ENCODE results near the gene LRRC9. TPM values are rescaled to one million over a fixed set of nuclear protein-coding genes. Genes with fewer than 3 reads are reported as not detected.
"Not testable (repeated sequence)": the region's sequence is repeated elsewhere in the genome, so short reads cannot be mapped to it uniquely, and the experiment has no call there.

LRRC9 gene
- total and polyA plus RNA-seq, 2 donors (not counting 3 experiments of a cell fraction or from before 2014, with no cell fraction given) = not detected

- no peaks in the 10 kb centered on the region for H3K36me3 ChIP-seq (ENCODE audit: control insufficient read depth in 2 of 2, extremely low read depth in 1 of 2, insufficient read depth in 2 of 2, low read length in 2 of 2)
- CTCF ChIA-PET = no interaction called here
Observed at GRCh38 chr14:59939828-59940227, 19.9 kb downstream of the LRRC9 start.

GRCh38 chr14:59942296-59942862 is 22.4 kb downstream of the LRRC9 start:
- FAIRE-seq; dilution Hi-C loops (cut with MboI; ENCODE audit: extremely low pct_ligation_motif_present, low sequenced_read_pairs); intact Hi-C loops (cut with micrococcal nuclease); POLR2A ChIA-PET; H3K27me3 ChIP-seq (ENCODE audit: control insufficient read depth in 2 of 2, insufficient read depth in 2 of 2, low read length in 2 of 2); H3K4me2 ChIP-seq (ENCODE audit: insufficient read depth, low read length); H3K4me1 ChIP-seq (ENCODE audit: control insufficient read depth, extremely low read depth, insufficient read depth, low read length); BruUV-seq (replicated peaks); H3K9me1 ChIP-seq (replicated peaks; ENCODE audit: control insufficient read depth, extremely low read depth, insufficient read depth, low read length); H3K27ac ChIP-seq (ENCODE audit: insufficient read depth, low read depth, low read length); H2AFZ ChIP-seq (ENCODE audit: low read depth, low read length); DNase-seq (ENCODE audit: low read depth, low spot score); CTCF ChIA-PET; H3K36me3 ChIP-seq (ENCODE audit: control insufficient read depth in 2 of 2, extremely low read depth in 1 of 2, insufficient read depth in 2 of 2, low read length in 2 of 2); H3K4me3 ChIP-seq (replicated peaks in 1 of 3; ENCODE audit: insufficient read depth in 1 of 3, low read depth in 1 of 3, low read length in 3 of 3); H3K9ac ChIP-seq (replicated peaks; ENCODE audit: extremely low read depth, insufficient read depth, low read length); H3K9me3 ChIP-seq (replicated peaks; ENCODE audit: control insufficient read depth, insufficient read depth, low read length); H3K79me2 ChIP-seq (ENCODE audit: control insufficient read depth, insufficient read depth, low read length); H4K20me1 ChIP-seq (replicated peaks; ENCODE audit: control insufficient read depth, extremely low read depth, insufficient read depth, low read length): not testable (repeated sequence)

More at GRCh38 chr14:59939828-59940227, 19.9 kb downstream of the LRRC9 start:
- DNase-seq (ENCODE audit: low read depth, low spot score) = no peak
- no peak for TF ChIP-seq POLR2A (IDR thresholded peaks at IDR 0.05; ENCODE audit: low read depth, low read length)
- TF ChIP-seq POLR2AphosphoS5 (IDR thresholded peaks at IDR 0.05; ENCODE audit: insufficient read depth, low read depth, low read length) = no peak
- no peak for TF ChIP-seq EZH2 (IDR thresholded peaks at IDR 0.05; ENCODE audit: borderline replicate concordance, low read depth, low read length, severe bottlenecking)
- TF ChIP-seq JUN (IDR thresholded peaks at IDR 0.05; ENCODE audit: borderline replicate concordance, insufficient read depth, insufficient read length, low read depth) = no peak
- no peak for TF ChIP-seq FOS (IDR thresholded peaks at IDR 0.05; ENCODE audit: borderline replicate concordance, insufficient read depth, low read length)
- TF ChIP-seq GATA2 (IDR thresholded peaks at IDR 0.05; ENCODE audit: insufficient read depth, insufficient read length, low read depth, low read length) = no peak
- H2AFZ ChIP-seq (ENCODE audit: low read depth, low read length) = no peak overlapping the region
- POLR2A ChIA-PET = no interaction called here
- no peak overlapping the region for H3K4me3 ChIP-seq (replicated peaks in 1 of 3; ENCODE audit: insufficient read depth in 1 of 3, low read depth in 1 of 3, low read length in 3 of 3)
- no peaks in the 10 kb centered on the region for H3K4me1 ChIP-seq (ENCODE audit: control insufficient read depth, extremely low read depth, insufficient read depth, low read length)
- H3K9me3 ChIP-seq (replicated peaks; ENCODE audit: control insufficient read depth, insufficient read depth, low read length) = no peaks in the 10 kb centered on the region
- no peak overlapping the region for H3K4me2 ChIP-seq (ENCODE audit: insufficient read depth, low read length)
- no peak overlapping the region for H3K27ac ChIP-seq (ENCODE audit: insufficient read depth, low read depth, low read length)
- H3K27me3 ChIP-seq (ENCODE audit: control insufficient read depth in 2 of 2, insufficient read depth in 2 of 2, low read length in 2 of 2) = no peaks in the 10 kb centered on the region
- no peaks in the 10 kb centered on the region for H4K20me1 ChIP-seq (replicated peaks; ENCODE audit: control insufficient read depth, extremely low read depth, insufficient read depth, low read length)
- intact Hi-C loops (cut with micrococcal nuclease) = no loop called here
- FAIRE-seq = no peak
- BruUV-seq (replicated peaks) = no TSS peak
- H3K79me2 ChIP-seq (ENCODE audit: control insufficient read depth, insufficient read depth, low read length) = no peaks in the 10 kb centered on the region
- H3K9me1 ChIP-seq (replicated peaks; ENCODE audit: control insufficient read depth, extremely low read depth, insufficient read depth, low read length) = no peaks in the 10 kb centered on the region
- H3K9ac ChIP-seq (replicated peaks; ENCODE audit: extremely low read depth, insufficient read depth, low read length) = no peak overlapping the region
- dilution Hi-C loops (cut with MboI; ENCODE audit: extremely low pct_ligation_motif_present, low sequenced_read_pairs) = no loop called here
